Activated T-cell treated with anti-CD3 and anti-CD28 coated beads for 24 hours (primary cell): ENCODE measurements around the gene RAX2.
"Not testable (repeated sequence)": the region's sequence is repeated elsewhere in the genome, so short reads cannot be mapped to it uniquely, and the experiment has no call there.

Source experiments
- DNase-seq: peaks from one replicate; pipeline ENCODE4 v3.0.0-alpha.2; 2020; ENCODE audit warnings: low read depth

Gene RAX2

DNA sequence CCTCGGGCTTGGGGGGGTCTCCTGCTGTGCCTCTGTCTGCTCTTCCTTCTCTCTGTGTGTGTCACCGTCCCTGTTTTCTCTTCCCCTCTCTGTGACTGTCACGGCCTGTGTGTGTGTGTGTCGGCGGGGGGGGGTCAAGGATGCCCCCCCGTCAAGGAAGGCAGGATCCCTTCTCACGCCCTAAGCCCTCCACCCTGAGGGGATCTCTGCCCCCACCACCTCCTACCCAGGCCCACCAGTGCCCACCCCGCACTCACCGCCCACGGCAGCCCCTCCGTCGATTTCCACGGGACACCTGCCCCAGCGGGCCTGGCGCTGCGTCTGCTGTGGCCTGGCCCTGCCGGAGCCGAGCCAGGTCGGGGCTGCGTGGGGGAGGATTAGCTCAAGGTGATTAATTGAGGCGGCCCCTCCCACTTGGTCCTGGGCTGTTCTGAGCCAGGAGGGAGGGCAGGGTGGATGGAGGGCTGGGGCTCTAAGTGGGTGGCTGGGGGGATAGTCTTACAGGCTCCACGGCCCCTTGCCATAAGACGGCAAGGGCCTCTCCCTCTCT is at the start of gene RAX2:
Gene RAX2, minus strand, starts transcription at position 323 of the 550 bp plus-strand sequence. CDS start 486 bp downstream, outside the sequence.
- no peak for DNase-seq

DNA sequence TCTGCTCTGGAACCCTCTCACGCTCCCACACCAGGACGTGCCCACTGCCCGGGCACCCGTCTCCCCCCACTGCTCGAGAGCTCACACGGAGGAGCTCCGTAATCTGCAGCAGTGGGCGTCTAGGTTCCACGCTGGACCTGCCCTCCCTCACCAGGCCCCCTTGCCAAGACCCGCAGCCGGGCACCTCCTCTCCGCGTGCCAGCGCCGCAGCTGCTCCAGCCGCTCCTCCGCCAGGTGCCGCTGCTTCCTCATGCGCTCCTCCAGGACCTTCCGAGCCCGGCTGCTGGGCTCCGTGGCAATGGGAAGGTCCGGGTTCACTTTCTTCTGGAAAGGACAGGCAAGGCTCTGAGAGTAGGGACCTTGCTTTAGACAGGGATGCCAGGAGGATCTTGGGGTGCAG is 49.1 kb upstream of the RAX2 start:
- no peak for DNase-seq

GRCh38 chr19:3819989-3820388 is 48.0 kb upstream of the RAX2 start:
- no peak for DNase-seq

GRCh38 chr19:3818918-3819317 is 46.9 kb upstream of the RAX2 start:
- no peak for DNase-seq

GRCh38 chr19:3818466-3818865 is 46.4 kb upstream of the RAX2 start:
- peak; percentile 44 for DNase-seq

DNA sequence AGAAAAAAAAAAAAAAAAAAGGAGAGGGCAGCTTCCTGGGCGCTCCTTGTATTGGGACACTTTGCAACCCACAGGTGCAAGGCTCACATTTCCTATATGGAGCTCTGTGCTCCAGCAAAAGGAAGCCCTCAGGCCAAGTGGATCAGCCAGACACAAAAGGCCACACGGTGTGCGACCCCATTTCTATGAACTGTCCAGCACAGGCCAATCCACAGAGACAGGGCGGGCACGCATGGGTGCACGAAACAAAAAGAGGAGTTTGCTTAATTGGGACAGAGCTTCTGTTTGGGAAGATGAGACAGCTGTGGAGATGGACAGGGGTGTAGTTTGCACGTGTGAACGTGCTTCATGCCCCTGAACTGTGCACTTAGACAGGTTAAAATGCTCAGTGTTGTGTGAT is 45.7 kb upstream of the RAX2 start:
- DNase-seq: no peak

DNA sequence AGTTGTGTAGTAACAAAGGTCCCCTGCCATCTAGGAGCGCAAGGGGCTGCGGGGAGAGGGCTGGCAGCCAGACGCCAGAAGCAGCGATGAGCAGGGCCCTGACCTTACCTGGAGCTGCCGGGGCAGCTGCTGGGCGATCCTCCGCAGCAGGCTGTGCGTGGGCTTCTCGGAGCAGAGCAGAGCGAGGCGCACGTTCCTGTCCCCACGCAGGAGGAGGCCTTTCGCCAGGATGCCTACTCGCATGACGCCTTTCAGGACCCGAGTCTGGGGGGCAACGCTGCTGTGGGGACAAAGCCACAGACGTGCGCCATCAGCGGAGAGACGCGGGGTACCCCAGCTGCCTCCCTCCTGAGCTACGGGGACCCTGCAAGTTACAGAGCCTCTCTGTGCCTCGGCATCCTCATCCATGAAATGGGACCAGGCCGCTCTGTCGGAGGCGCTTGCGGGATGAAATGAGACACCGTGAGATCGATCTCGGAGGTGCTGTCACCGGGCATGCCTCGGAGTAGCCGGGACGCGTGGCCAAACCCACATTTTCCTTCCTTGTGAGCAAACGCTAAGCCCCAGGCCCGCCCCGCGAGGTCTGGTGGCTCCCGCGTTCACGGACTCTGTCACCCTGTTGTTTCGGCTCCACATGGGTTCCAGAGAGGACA is 44.7 kb upstream of the RAX2 start:
- no peak for DNase-seq

DNA sequence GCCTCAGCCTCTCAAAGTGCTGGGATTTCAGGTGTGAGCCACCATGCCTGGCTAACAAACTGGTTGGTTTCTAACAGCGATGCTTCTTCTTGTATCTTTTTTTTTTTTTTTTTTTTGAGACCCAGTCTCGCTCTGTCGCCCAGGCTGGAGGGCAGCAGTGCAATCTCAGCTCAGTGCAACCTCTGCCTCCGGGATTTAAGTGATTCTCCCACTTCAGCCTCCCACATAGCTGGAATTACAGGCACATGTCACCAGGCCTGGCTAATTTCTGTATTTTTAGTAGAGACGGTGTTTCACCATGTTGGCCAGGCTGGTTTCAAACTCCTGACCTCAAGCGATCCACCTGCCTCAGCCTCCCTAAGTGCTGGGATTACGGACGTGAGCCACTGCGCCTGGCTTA is 44.1 kb upstream of the RAX2 start:
- DNase-seq: not testable (repeated sequence)

DNA sequence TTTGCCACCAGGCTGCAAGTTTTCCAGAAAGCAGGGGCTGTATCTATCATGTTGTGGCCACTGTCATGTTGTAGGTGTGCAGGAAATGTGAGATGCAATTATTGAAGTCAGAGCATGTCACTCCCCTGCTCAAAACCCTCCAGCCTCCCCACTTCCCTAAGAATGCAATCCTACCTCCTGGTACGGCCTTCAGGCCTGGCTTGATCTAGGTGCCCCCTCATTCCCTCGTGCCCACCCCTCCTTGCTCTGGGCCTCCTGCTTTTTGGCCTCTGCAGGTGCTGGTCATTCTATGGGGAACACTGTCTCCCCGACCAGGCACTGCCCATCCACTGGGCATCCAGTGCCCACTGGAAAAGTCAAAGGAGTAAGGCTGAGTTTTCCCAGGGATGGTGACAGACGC is 42.6 kb upstream of the RAX2 start:
- DNase-seq: no peak

DNA sequence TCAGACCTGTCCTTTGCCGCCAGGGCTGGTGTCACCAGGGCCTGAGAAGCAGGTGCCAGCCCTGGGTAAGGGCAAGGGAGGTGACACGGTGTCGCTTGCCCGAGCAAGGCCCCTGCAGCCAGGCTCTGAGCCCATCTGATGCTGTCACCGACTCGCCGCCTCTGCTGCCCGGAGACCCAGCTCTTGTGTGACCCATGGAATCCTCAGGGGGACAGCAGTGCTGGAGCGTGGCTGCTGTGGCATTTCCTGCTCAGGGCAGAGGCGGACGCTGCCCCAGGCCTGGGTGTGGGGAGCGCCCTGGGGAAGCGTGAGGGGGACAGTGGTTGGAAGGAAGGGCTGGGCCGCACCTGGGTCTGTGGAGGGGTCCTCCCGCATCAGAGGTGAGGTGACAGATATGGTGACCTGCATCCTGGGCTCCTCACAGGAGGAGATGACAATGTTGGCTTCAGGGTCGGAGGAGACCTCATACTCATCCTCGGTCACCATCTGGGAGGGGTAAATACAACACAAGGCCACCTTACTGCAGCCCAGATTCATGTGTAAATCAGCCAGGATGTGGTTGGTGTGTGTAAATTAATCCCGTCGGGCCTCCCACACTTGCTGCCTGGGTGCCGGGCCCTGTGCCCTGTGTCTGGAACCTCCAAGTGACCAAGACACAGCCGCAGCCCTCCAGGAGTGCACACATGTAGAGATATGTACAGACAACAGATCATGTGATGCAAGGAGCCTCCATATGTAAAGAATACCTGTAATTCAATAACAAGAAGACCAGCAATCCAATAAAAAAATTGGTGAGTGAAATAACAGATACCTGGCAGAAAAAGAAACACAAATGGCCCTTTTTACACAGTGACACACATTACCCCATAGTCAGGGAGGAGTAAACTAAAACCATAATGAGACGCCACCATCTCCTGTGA is 41.7 kb upstream of the RAX2 start:
- DNase-seq: no peak

GRCh38 chr19:3810708-3811355 is 38.8 kb upstream of the RAX2 start:
- DNase-seq: no peak

DNA sequence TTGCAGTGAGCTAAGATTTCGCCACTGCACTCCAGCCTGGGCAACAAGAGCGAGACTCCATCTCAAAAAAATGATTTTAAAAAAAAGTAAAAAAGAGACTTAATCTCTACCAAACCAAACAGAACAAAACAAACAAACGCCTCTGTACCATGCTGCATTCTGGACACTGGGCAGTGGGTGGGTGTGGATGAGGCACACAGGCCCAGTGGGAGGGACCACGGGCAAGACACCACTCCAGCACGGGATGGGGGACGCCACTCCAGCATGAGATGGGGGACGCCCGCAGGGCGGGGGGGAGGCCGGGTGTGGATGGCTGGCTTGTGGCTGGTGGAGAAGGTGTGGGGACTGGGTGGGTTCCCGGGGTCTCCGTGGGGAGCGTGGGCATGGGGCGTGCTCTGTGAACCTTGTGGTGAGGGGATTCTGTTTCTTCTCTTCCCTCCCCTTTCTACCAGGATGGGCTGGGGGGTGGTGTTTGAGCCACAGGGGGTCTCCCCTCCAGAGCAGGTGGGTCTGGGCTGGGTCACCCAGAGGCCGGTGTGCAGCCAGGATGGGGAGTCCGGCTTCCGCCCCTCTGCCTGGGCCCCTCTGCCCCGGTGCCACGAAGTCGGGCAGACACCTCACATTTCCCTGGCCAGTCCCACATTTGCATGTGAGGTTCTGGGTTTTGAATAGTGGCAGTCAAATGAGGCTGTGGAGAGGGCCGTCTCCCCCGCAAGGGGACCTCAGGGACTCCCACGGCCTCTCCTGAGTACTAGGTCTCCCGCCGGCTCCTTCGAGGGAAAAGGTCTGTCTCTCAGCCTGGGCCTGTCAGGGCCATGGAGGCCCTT is 38.1 kb upstream of the RAX2 start:
- no peak for DNase-seq

GRCh38 chr19:3808420-3809143 is 36.6 kb upstream of the RAX2 start:
- no peak for DNase-seq

- DNase-seq: no peak
Observed at GRCh38 chr19:3807574-3808354, 35.7 kb upstream of the RAX2 start.

DNA sequence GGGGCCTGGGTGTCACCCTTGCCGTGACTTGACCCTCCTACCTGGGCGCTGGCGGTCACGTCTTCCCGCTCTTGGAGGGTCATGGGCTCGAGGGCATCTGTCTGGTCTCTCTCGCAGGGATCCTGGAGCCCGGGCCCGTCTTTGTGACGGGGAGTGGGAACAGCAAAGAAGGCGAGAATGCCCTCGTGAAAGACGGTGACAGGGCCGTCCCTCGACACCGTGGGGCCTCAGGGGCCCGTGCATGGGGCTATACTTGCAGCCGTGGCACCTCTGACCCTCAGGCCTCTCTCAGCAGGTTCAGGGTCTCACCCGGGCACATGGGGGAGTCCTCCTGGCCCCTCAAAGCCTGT is 35.1 kb upstream of the RAX2 start:
- DNase-seq: no peak

GRCh38 chr19:3805859-3806258 is 33.8 kb upstream of the RAX2 start:
- no peak for DNase-seq

DNA sequence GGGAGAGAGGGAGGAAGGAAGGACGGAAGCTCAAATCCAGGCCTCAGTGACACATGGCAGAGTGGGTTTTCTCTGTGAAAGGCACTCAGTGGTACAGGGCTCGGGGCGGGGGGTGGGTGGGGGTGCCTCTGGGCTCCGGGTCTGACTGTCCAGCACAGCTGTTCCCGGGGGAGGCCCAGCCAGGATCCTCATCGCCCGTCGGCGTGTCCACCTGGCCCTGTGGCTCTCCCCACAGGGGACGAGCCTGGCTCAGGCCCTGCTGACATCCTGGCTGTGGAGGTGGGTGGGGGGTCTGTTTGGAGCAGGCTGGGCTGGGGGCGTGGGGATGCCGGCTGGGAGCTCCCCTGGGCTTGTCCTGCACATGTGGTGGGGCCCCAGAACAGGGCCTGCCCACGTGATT is 32.4 kb upstream of the RAX2 start:
- DNase-seq: no peak

DNA sequence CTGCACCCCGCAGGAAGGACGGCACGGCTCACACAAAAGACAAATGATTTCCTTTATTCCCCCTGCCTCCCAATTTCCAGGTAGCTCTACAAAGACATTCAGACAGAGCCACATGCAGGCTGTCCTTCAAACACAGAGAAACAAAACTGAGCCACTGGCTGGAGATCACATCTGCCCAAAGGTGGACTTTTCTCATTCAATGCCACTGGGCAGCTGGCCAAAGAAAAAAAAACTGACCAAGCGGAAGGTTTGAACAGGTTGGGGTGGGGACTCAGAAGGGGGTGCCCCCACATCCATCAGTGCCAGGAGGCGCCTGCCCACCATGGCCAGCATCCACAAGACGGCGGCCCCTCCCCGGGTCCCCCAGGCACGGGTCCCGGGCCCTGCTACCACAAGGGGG is 32.0 kb upstream of the RAX2 start:
- no peak for DNase-seq

GRCh38 chr19:3803114-3803888 is 31.3 kb upstream of the RAX2 start:
- no peak for DNase-seq
